OCI-LY3 (cell line): ENCODE measurements around the gene OTX2.

Experiments used
- H2AFZ ChIP-seq: fragments of 200-600, 300-600 bp; shearing (Covaris generic); 2 replicates; pipeline ENCODE4 v1.6.0; 2014; ENCODE audit warnings: antibody characterized with exemption, low read depth, low read length
- H3K27ac ChIP-seq: fragments of 200-600, 300-600 bp; sonication (generic); 2 replicates; pipeline ENCODE4 v1.5.1; 2014; ENCODE audit warnings: mild to moderate bottlenecking, low read length, moderate library complexity, mixed read lengths
- H3K27me3 ChIP-seq: fragments of 200-600, 300-600 bp; sonication (generic); 2 replicates; pipeline ENCODE4 v1.6.1; 2014; ENCODE audit warnings: low read depth, low read length, mixed read lengths
- H3K36me3 ChIP-seq: fragments of 200-600, 300-600 bp; sonication (generic); replicated peaks from 2 replicates; pipeline ENCODE3; 2014; ENCODE audit warnings: low read depth, low read length, mixed read lengths
- H3K4me1 ChIP-seq: fragments of 300-600, 200-600 bp; sonication (generic); 2 replicates; pipeline ENCODE4 v1.6.1; 2014; ENCODE audit warnings: low read length, mixed read lengths
- H3K4me2 ChIP-seq: fragments of 200-600, 300-600 bp; sonication (generic); 2 replicates; pipeline ENCODE4 v1.6.1; 2014; ENCODE audit warnings: low read length, mixed read lengths
- H3K4me3 ChIP-seq: fragments of 300-600, 200-600 bp; sonication (generic); 2 replicates; pipeline ENCODE4 v1.5.1; 2014; ENCODE audit warnings: antibody characterized with exemption, mild to moderate bottlenecking, low read length, moderate library complexity
- H3K79me2 ChIP-seq: fragments of 300-600, 200-600 bp; shearing (Covaris generic); 2 replicates; pipeline ENCODE4 v1.6.1; 2014; ENCODE audit warnings: mild to moderate bottlenecking, low read length, mixed read lengths
- H3K9ac ChIP-seq: fragments of 300-600, 200-600 bp; shearing (Covaris generic); 2 replicates; pipeline ENCODE4 v1.6.0; 2014; ENCODE audit warnings: mild to moderate bottlenecking, low read length, moderate library complexity
- H3K9me3 ChIP-seq: fragments of 200-600, 300-600 bp; shearing (Covaris generic); 2 replicates; pipeline ENCODE4 v1.6.1; 2014; ENCODE audit warnings: low read length, mixed read lengths; ENCODE audit not compliant: insufficient read depth
- H4K20me1 ChIP-seq: fragments of 200-600, 300-600 bp; sonication (generic); 2 replicates; pipeline ENCODE4 v1.6.1; 2016; ENCODE audit warnings: low read length, mixed read lengths; ENCODE audit not compliant: insufficient read depth
- CTCF ChIP-seq: fragments of 200-600, 300-600 bp; sonication (generic); IDR thresholded peaks from 2 replicates; pipeline ENCODE4 v1.5.1; 2014; ENCODE audit warnings: antibody characterized with exemption, low read length, low read depth
- EZH2phosphoT487 ChIP-seq: fragments of 200-600 bp; shearing (Covaris generic); IDR thresholded peaks from 2 replicates; pipeline ENCODE4 v1.6.1; 2018; ENCODE audit warnings: antibody characterized with exemption, mixed run types, low read depth

OTX2 gene

GRCh38 chr14:56840221-56840620, 29.9 kb upstream of the OTX2 start:
- Histone ChIP-seq H3K27me3 (peaks cover 2% of the 10 kb centered on the region; the same call in 1 of the 2 replicates), H3K36me3 (no peaks in the 10 kb centered on the region), H2AFZ (no peak overlapping the region), H3K79me2 (no peaks in the 10 kb centered on the region), H3K9me3 (no peaks in the 10 kb centered on the region), H3K4me3 (no peak overlapping the region), H3K27ac (no peak overlapping the region), H3K4me1 (no peaks in the 10 kb centered on the region), H4K20me1 (no peaks in the 10 kb centered on the region), H3K4me2 (no peak overlapping the region), H3K9ac (no peak overlapping the region)
- TF ChIP-seq CTCF (no peak), EZH2phosphoT487 (no peak)

GRCh38 chr14:56829151-56829550, 18.9 kb upstream of the OTX2 start:
- no peaks in the 10 kb centered on the region; the same call in 1 of the 2 replicates for H3K27me3 ChIP-seq
- TF ChIP-seq CTCF = no peak
- TF ChIP-seq EZH2phosphoT487 = no peak
- no peaks in the 10 kb centered on the region for H3K9me3 ChIP-seq

GRCh38 chr14:56826214-56826613, 15.9 kb upstream of the OTX2 start:
- no peaks in the 10 kb centered on the region for H3K79me2 ChIP-seq
- no peak overlapping the region for H3K4me3 ChIP-seq
- no peaks in the 10 kb centered on the region for H3K36me3 ChIP-seq
- no peak overlapping the region for H3K9ac ChIP-seq
- peaks cover 9% of the 10 kb centered on the region for H3K27me3 ChIP-seq
- H3K4me1 ChIP-seq = no peaks in the 10 kb centered on the region
- no peaks in the 10 kb centered on the region for H4K20me1 ChIP-seq
- no peak overlapping the region for H3K27ac ChIP-seq
- no peaks in the 10 kb centered on the region for H3K9me3 ChIP-seq
- H3K4me2 ChIP-seq = no peak overlapping the region
- H2AFZ ChIP-seq = no peak overlapping the region
- TF ChIP-seq EZH2phosphoT487 (no peak), CTCF (no peak)

More at GRCh38 chr14:56829151-56829550, 18.9 kb upstream of the OTX2 start:
- no peaks in the 10 kb centered on the region for H4K20me1 ChIP-seq
- no peak overlapping the region for H3K27ac ChIP-seq
- H3K9ac ChIP-seq = no peak overlapping the region
- H3K36me3 ChIP-seq = no peaks in the 10 kb centered on the region
- H3K4me1 ChIP-seq = no peaks in the 10 kb centered on the region
- H2AFZ ChIP-seq = no peak overlapping the region
- no peak overlapping the region for H3K4me2 ChIP-seq
- no peak overlapping the region for H3K4me3 ChIP-seq
- no peaks in the 10 kb centered on the region for H3K79me2 ChIP-seq

- no peak for TF ChIP-seq EZH2phosphoT487
- TF ChIP-seq CTCF = no peak
- H3K36me3 ChIP-seq = no peaks in the 10 kb centered on the region
- no peaks in the 10 kb centered on the region for H3K79me2 ChIP-seq
- H3K9ac ChIP-seq = no peak overlapping the region
- H4K20me1 ChIP-seq = no peaks in the 10 kb centered on the region
- peaks cover 9% of the 10 kb centered on the region for H3K27me3 ChIP-seq
- no peaks in the 10 kb centered on the region for H3K9me3 ChIP-seq
- no peaks in the 10 kb centered on the region for H3K4me1 ChIP-seq
- H3K27ac ChIP-seq = no peak overlapping the region
- H3K4me3 ChIP-seq = no peak overlapping the region
- no peak overlapping the region for H2AFZ ChIP-seq
- no peak overlapping the region for H3K4me2 ChIP-seq
Observed at GRCh38 chr14:56821805-56822610, 11.7 kb upstream of the OTX2 start.
